ENCODE measurements around the gene CLASP2.
A peak's percentile ranks its signal among the peaks of the same experiment; 100 is the strongest.

CLASP2 gene

GRCh38 chr3:33634262-33634661 is 83.8 kb downstream of the CLASP2 start:
- DNase-seq: no peak

GRCh38 chr3:33629219-33629618 is 88.8 kb downstream of the CLASP2 start:
- no peak for DNase-seq

- DNase-seq: no peak
These were observed 93.3 kb downstream of the CLASP2 start for GRCh38 chr3:33624756-33625155.

GRCh38 chr3:33613041-33613440 is 105.0 kb downstream of the CLASP2 start:
- DNase-seq: no peak

- DNase-seq: no peak
These were observed 105.4 kb downstream of the CLASP2 start for GRCh38 chr3:33612607-33613006.

- DNase-seq: no peak
These were observed 115.2 kb downstream of the CLASP2 start for GRCh38 chr3:33602829-33603228.

GRCh38 chr3:33597257-33597689 is 120.8 kb downstream of the CLASP2 start:
- DNase-seq: no peak

- DNase-seq: no peak
These were observed 125.1 kb downstream of the CLASP2 start for GRCh38 chr3:33592999-33593398.

- no peak for DNase-seq
These were observed 127.5 kb downstream of the CLASP2 start for GRCh38 chr3:33590541-33590940.

- DNase-seq: no peak
These were observed 131.7 kb downstream of the CLASP2 start for GRCh38 chr3:33586402-33586801.

- no peak for DNase-seq
These were observed 135.8 kb downstream of the CLASP2 start for GRCh38 chr3:33582234-33582633.

- no peak for DNase-seq
These were observed 136.4 kb downstream of the CLASP2 start for GRCh38 chr3:33581666-33582065.

- DNase-seq: no peak
These were observed 138.2 kb downstream of the CLASP2 start for GRCh38 chr3:33579840-33580239.

- DNase-seq: no peak
These were observed 138.9 kb downstream of the CLASP2 start for GRCh38 chr3:33579178-33579510.

- DNase-seq: no peak
These were observed 139.5 kb downstream of the CLASP2 start for GRCh38 chr3:33578325-33579177.

GRCh38 chr3:33577588-33577987 is 140.5 kb downstream of the CLASP2 start:
- no peak for DNase-seq

GRCh38 chr3:33577173-33577572 is 140.9 kb downstream of the CLASP2 start:
- no peak for DNase-seq

- peak; percentile 68 for DNase-seq
These were observed 142.7 kb downstream of the CLASP2 start for GRCh38 chr3:33575311-33575710.

GRCh38 chr3:33557829-33558228 is 160.2 kb downstream of the CLASP2 start:
- DNase-seq: no peak

GRCh38 chr3:33557279-33557678 is 160.8 kb downstream of the CLASP2 start:
- DNase-seq: no peak

GRCh38 chr3:33547101-33547500 is 171.0 kb downstream of the CLASP2 start:
- DNase-seq: peak; percentile 2

- DNase-seq: no peak
These were observed 173.9 kb downstream of the CLASP2 start for GRCh38 chr3:33544126-33544525.

- no peak for DNase-seq
These were observed 174.5 kb downstream of the CLASP2 start for GRCh38 chr3:33543601-33544000.

- no peak for DNase-seq
These were observed 176.1 kb downstream of the CLASP2 start for GRCh38 chr3:33541918-33542317.

Data from suppressor macrophage treated with lipopolysaccharide for 4 hours (primary cell).